HG03103 (cell line): ENCODE measurements around the gene PGP.
"Not testable (repeated sequence)": the region's sequence is repeated elsewhere in the genome, so short reads cannot be mapped to it uniquely, and the experiment has no call there.

Experiments used
- ATAC-seq: cut with Tn5 transposase; IDR thresholded peaks from one replicate; pipeline ENCODE4 v1.9.1; 2021; ENCODE audit warnings: low read depth; ENCODE audit not compliant: unreplicated experiment

Gene PGP

DNA sequence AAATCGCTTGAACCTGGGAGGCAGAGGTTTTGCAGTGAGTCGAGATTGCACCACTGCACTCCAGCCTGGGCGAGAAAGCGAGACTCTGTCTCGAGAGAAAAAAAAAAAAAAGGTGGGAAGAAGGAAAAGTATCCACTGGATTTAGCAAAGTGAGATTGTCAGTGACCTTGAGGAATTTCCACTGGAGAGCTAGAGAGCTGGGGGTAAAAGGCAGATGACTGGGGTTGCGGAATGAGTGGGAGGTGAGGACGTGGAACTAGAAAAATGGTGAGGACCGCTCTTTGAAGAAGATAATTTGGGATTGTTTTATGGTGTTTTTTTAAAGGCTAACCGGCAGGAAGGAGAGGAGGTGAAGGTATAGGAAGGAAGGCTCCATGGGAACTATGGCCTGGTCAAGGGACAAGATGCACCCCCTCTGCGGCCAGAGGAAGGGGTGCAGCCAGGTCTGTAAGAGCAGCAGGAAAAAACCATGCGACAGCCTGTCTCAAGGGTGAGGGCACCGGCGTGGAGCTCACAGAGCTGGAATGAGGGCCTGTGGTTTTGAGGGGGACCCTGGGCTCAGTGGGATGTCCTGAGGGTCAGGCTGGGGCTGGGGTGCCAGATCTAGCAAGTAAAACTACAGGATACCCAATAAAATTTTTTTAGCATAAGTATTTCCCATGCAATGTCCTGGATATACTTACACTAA lies 10.1 kb downstream of the PGP start:
- no peak for ATAC-seq

DNA sequence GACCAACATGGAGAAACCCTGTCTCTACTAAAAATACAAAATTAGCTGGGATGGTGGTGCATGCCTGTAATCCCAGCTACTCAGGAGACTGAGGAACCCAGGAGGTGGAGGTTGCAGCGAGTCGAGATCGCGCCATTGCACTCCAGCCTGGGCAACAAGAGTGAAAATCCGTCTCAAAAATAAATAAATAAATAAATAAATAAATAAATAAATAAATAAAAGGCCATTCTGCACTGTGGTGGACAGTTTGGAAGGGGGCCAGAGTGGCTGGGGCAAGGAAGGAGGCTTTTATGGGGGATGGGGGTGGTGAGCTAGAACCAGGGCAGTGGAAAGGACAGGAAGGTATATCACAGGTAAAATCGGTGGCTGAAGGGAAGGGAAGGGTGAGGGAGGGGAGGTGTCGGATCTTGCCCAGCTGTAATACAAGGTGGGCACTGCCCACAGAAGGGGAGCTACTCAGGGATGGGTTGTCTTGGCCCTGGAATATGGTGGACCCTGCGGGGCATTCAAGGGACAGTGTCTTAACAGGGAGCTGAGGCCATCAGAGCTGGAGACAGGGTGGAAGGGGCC lies 11.4 kb downstream of the PGP start:
- not testable (repeated sequence) for ATAC-seq

DNA sequence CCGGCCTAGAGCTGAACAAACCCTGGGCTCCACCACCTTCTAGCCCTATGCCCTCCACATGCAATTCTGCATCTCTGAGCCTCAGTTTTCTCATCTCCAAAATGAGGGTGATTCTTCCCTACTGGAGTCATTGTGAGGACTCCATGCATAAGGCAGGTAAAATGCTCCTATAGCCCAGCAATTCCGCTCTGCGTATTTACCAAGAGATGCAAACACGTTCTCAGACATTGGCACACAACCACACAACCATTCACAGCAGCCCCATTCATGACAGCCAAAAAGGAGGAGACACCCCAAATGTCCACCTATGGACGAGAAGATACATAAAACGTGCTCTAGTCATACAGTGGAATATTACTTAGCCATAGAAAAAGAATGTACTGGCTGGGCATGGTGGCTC lies 14.3 kb downstream of the PGP start:
- no peak for ATAC-seq

DNA sequence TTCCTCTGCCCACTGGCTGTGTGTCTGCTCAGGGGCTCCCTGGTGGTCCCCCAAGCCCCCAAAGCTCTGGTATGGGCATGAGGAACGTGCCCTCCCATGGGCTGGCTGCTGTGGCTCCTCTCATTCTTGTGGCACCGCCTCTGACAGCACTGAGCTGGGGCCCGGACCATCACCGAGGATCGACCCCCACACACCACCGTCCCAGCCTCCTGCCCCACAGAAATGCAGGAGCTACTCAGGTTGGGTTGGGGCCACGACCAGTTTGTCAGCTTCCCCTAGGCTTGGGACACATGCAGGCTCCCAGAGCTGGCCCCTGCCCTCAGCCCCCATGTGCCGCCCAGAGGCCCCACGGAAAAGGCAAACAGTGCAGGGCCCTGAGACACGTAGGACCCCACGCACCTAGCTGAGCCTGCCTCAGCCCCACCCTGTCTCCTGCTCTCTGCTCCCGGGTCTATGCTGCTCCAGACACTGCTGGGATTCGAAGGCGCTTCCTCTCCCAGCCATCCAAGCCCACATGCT lies 15.0 kb downstream of the PGP start:
- no peak for ATAC-seq

DNA sequence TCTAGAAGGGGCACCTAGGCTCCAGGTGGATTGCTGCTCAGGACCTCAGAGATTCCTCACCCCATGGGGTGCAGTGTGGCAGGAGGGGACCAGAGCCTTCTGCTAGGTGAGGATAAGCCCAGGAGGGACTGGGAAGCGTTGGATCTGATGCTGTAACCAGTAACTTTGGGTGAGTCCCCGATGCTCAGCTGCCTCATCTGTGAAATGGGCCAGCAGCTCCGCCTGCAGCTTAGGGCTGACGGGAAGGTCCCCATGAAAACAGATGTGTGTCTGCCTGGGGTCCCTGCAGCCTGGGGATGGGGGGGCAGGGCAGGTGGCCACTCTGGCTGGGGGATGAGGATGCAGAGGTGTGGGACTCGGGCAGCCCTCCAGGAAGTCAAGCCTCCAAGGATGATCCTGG lies 15.5 kb downstream of the PGP start:
- ATAC-seq, result no peak

DNA sequence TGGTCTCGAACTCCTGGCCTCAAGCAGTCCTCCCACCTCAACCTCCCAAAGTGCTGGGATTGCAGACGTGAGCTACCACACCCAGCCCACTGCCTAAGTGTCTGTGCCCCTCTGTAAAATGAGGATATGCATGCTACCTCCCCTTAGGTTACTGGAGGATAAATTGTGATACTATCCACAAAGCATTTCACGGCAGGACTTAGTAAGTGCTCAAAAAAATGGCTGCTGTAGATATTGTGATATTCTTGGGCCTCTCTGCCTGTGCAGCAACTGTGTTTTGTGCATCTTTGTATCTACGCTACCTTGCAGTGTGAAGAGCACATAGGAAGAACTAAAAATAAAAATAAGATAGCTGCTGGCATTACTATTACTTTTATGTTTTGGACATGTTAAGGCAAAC lies 16.4 kb downstream of the PGP start:
- no peak for ATAC-seq

DNA sequence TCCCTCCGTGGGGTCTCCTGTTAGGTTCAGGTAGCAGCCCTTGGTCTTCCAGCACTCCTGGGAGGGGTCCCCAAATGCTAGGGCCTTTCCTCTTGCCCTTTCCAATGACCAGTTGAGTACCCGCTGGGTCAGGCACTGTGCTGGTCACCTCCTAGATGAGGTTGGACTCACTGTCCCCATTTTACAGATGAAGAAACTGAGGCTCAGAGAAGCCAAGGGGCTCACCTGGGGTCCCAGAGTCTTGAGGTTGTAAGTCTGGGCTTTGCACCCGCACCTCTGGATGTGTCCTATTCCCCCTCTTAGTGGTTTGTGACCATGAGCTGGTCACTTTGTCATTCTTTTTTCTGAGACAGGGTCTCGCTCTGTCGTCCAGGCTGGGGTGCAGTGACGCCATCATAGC lies 16.9 kb downstream of the PGP start:
- no peak for ATAC-seq

DNA sequence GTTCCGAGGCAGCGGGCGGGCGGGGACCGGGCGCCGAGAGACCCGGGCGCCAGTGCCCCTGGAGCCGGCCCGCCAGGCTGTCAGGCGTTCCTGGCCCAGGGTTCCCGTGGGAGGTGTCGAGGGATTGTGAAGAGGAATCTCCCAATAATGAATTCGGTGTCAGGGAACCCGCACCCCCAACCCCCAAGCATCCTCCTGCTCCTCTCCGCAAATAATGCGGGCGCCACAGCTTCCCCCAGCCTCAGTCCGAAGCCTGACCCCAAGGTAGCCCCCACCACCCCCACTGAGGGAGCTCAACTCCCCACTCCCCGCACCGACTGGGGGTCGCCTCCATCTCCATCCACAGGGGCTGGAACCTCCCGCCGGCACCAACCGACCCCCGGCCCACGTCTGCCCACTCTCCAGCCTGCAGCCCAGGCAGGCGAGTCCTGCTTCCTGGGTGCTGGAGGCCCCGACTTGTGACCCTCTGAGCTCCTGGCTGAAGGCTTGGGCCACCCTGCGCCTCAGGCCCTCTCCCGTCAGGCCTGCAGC lies 17.6 kb downstream of the PGP start:
- no peak for ATAC-seq

DNA sequence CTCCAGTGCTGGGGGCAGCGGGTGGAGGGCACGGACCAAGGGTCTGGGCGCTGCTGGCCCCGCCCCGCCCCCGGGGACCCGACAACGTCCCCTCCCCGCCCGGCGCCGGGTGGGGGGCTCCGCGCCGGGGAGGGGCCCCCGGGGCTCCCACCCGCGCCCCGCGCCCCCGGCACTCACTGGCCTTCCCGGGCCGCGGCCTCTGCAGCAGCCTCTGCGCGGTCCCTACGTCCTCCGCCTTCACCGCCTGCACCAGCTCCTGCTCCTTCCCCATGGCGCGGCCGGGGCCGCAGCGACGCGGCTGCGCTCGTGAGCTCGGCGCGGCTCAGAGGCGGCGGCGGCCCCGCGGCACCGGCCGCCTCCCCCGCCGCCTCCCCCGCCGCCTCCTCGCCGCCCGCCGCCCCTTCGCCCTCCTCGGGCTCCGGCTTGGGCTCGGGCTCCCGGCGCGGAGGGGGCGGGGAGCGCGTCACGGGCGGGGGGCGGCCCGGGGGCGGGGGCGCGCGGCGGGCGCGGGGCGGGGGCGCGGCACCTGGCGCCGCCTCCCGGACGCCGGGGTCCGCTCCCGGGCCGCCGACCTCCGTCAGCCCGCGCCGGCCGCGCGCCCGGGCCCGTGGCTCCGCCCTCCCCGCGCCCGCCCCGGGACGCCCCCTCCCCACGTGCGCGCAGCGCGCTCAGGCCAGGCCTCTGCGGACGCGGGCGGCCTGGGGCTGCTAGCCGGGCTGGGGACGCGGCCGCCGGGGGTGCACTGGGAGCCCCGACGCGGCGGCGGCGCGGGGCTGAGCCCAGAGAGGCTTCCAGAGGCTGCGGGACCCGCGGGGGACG lies 18.3 kb downstream of the PGP start, which contains the start of gene CASKIN1:
Gene CASKIN1, minus strand, starts transcription at position 444 of the 819 bp plus-strand sequence. Its CDS starts 173 bp downstream, at position 271.
- no peak for ATAC-seq

DNA sequence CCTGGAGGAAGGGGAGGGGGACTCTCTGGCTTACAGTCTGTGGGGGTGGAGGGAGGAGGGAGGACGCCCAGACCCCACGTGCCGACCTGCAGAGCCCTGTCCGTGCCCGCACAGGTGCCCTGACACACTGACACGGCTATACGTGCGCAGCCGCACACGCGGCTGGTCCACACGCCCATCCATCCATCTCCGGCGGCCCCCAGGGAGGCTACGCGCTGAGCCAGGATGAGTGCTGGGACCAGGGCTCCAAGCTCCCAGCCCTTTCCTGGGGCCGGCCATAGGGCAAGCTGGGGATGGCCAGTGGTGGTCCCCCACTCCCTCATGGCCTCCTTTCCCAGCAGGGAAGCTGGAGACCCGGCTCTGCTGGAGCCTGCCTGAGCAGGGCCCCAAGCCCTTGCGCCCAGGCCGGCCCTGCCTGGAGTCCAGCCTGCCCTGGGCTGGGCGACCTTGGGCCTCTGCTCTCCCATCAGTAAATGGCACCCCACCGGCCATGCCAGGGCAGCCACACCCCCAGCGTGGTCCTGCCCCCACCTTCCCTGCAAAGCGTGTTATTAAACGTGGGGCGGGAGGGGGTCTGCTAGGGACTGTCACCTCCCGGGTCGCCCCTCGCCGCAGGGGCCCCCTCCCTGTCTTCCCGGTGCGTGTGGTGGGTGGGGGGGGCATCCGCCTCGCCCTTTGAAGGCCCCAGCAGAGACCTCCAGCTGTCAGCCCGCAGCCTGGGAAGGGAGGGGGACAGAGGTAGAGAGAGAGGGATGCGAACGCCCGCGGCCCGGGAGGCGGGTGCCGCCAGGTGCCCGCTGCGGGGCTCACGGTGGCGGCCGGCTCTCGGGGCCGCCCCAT lies 19.1 kb downstream of the PGP start:
- no peak for ATAC-seq

DNA sequence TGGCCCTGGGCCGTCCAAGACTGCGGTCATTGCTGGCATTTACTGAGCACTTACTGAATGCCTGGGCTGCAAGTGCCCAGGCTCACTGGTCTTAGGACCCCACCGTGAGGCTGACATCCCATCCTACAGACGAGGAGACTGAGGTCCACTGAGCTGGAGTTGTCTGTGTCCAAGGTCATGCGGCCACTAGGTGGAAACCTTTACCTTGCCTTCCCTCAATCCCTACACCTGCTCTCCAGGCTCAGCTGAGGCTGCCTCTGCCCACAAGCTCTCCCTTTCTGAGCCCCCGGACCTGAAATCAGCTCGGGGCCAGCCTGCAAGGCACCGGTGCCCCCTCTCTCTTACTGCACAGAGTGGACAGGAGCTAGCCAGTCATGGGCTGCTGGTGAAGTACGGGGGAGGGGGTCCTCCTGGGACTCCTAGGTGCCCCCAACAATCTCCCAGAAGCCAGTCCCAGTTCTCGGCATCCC lies 19.8 kb downstream of the PGP start:
- no peak for ATAC-seq

DNA sequence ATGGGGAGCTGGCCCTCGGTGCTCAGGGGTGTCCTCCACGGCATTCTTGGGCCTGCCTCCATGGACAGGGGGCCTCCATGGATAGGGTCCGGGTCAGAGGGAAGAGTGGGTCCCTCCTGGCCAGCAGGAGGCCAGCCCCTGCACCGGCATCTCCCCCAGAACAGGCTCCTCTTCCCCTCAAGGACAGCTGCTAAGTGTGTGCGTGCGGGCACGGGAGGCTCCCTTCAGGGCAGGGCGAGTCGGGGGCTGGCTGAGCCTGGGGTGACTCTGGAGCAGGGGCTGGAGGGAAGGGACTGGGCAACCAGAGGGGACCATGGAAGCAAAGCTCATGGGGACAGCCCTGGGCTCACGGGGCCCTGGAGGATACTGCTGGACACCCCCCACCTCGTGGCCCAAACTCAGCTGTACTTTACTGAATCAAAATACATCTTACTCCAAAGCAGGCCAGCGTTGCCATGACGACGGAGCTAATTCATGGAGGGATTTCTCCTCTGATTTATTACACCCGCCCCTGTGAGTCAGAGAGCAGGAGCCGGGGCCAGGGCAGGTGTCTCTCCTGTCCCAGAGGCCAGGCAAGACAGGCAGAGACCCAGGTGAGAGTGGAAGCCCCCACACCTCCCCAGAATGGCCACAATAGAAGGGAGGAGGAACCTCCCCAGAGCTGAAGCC lies 20.3 kb downstream of the PGP start:
- no peak for ATAC-seq

DNA sequence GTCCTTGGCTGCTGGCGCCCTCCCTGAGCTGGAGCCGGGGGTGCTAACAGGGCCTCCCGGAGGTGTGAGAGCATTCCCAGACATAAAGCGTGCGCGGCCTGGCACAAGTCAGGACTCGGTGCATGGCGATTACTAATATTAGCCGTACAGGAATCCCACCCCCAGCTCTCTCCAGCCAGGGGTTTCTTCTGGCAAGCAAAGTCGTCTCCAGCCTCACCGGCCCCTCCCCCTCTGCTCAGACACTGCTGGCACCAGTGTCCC lies 23.3 kb downstream of the PGP start:
- ATAC-seq, result no peak

DNA sequence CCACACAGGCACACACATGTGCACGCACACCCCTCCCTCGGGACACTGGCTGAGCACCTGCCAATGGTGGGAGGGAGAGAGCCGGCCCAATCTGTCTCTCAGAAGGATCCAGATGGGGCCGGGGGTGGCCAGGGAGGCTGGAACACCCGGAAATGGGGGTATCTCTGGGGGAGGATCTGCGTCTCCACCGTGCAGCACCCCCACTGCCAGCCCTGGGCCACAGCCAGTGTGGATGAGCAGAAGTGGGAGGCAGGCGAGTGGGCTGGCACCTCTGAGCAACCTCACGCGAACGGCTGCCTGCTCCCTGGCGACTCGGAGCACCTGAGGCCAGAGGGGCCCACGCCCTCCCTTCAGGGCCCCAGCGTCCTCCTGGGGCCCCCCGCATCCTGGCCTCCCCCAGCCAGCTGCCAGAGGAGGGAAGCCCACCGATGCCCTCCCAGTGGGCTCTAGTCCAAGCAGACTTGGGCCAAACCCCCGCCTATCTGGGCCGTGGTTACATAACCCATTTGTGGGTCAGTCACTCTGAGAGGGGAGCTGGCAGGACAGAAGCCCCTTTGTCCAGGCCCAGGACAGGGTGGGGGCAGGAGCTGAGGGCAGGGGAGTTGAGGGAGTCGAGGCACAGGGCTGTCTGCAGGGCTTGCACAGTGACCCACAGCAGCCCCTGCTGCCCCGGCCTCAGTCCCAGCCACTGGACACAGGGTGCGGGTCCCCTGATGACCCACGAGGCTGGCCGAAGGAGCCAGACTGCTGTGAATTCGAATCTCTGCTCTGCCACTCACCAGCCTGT lies 23.8 kb downstream of the PGP start:
- ATAC-seq, result no peak

DNA sequence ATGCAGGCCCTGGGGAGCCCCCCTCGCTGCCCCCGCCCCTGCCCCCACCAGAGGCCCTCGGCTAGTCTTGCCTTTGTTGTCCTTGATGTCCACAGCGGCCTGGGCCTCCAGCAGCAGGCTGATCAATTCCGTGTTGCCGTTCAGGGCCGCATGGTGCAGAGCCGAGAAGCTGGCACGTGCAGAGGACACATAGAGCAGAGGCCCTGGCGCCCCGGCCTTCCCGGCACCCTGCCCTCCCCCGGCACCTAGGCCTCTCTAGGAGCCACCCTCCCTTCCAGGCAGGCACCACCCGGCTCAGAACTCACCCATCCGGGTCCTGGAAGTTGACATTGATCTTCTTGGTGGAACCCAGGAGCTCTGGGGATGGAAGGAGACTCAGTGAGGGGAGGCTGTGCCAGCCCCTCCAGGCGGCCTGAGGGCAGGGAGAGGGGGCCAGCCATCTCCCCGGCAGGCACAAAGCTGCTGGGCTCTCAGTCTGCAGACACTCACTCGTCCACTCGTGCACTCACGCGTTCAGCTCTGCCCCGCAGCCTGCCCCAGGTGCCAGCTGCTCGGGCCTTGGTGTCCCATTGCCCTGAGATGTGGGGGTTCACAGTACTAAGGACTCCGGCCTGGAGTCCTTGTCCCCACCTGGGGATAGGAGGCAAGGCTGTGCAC lies 24.5 kb downstream of the PGP start:
- ATAC-seq, result no peak

DNA sequence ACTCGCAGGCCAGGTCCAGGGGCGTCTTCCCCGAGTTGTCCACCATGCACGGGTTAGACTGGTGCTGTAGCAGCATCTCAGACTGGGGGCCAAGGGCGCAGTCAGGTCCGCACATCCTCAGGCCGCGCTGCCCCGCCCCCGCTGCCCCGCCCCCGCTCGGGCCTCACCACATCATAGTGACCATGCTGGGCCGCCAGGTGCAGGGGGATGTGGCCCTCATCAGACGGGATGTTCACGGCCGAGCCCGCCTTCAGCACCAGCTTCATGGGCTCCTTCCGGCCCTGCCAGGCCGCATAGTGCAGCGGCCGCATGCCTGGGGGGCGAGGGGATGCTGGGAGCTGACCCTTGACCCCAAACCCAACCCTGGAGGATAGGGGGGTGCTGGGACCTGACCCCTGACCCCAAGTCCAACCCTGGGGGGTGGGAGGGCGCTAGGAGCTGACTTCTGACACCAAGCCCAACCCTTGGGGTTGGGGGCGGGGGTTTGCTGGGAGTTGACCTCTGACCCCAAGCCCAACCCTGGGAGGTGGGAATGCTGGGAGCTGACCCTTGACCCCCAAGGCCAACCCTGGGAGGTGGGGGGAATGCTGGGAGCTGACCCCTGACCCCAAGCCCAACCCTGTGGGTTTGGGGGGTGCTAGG lies 25.3 kb downstream of the PGP start:
- no peak for ATAC-seq

DNA sequence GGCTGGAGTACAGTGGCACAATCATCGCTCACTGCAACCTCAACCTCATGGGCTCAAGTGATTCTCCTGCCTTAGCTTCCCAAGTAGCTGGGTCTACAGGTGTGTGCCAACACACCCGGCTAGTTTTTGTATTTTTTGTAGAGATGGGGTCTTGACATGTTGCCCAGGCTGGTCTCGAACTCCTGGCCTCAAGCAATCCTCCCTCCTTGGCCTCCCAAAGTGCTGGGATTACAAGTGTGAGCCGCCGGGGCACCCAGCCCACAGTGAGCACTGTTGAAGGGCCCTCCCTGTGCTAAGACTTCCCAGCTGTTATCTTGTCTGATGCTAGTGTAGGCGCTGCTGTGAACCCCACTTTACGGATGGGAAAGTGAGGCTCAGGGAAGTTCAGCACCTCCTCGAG lies 26.2 kb downstream of the PGP start:
- no peak for ATAC-seq

DNA sequence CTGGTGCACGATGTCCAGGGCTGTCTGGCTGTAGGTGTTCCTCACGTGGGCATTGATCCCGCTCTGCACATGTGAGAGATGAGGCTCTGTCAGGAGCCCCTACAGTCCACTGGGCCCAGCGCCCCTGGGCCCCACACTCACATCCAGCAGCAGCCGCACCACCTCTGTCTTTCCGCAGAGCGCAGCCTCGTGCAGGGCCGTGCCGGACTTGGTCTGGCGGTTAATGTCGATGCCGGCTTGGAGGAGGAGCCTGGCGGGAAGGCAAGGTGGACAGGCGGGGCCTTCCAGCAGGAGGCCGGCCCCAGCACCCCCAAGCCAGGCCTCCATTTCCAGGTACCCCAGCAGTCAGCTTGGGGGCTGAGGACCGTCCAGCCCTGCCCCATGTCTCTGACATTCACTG lies 27.4 kb downstream of the PGP start:
- ATAC-seq, result no peak
